GM12878 (cell line): ENCODE measurements around the gene USP15. TPM values are rescaled to one million over a fixed set of nuclear protein-coding genes. Genes with fewer than 3 reads are reported as not detected.

ENCODE experiments used
- ATAC-seq: fragments of 200-7000 bp; cut with Tn5 transposase; 3 replicates; pipeline ENCODE4 v1.9.1; 2020; ENCODE audit warnings: mild to moderate bottlenecking, moderate library complexity
- BruUV-seq: library from RNA; stranded (reverse); fragments of 400-500 nt; replicated peaks from 2 replicates; lab custom pipeline; 2021; lab: Mats Ljungman, UMichigan
- CTCF ChIA-PET: fragments of 300-600 bp; sonication (Branson Sonifier 250); formaldehyde crosslinking; extraction: SDS; loops from one replicate; lab custom pipeline; 2021; ENCODE audit warnings: inconsistent platforms; lab: Yijun Ruan, JAX
- POLR2A ChIA-PET: fragments of 350-600 bp; formaldehyde crosslinking; extraction: SDS; loops from one replicate; lab custom pipeline; 2021; ENCODE audit warnings: inconsistent platforms; lab: Charles Lee
- RAD21 ChIA-PET: fragments of 300-600 bp; sonication (Branson Sonifier 250); formaldehyde crosslinking; loops from one replicate; lab custom pipeline; 2023; ENCODE audit warnings: antibody characterized with exemption; ENCODE audit not compliant: unreplicated experiment; lab: Charles Lee
- SMC1A ChIA-PET: fragments of 300-600 bp; sonication (Branson Sonifier 250); formaldehyde crosslinking; loops from one replicate; lab custom pipeline; 2023; ENCODE audit not compliant: unreplicated experiment, uncharacterized antibody; lab: Charles Lee
- DNase-seq: peaks from one replicate; pipeline ENCODE4 v3.0.0-alpha.2; 2011; ENCODE audit warnings: low read depth, low spot score
- FAIRE-seq: peaks from 3 replicates; lab custom pipeline; 2011; peaks lifted over from hg19 to GRCh38; lab: Jason Lieb, UNC
- H2AFZ ChIP-seq: 2 replicates; pipeline ENCODE4 v1.6.0; 2011; ENCODE audit warnings: low read depth, low read length, control low read depth; ENCODE audit not compliant: control insufficient read depth
- H3K27ac ChIP-seq: 2 replicates; pipeline ENCODE4 v1.5.1; 2011; ENCODE audit warnings: control low read depth; ENCODE audit not compliant: control insufficient read depth, insufficient read depth
- H3K27me3 ChIP-seq, 2 experiments: replicated peaks in 1 of 2; 2 replicates each; pipeline versions ENCODE4 v1.6.0 to v1.6.1; 2011; ENCODE audit warnings: low read length in 1 of 2; ENCODE audit not compliant: control insufficient read depth in 2 of 2, insufficient read depth in 2 of 2
- H3K36me3 ChIP-seq, 2 experiments: 2 replicates each; pipeline ENCODE4 v1.5.1; 2011; ENCODE audit warnings: low read length in 1 of 2; ENCODE audit not compliant: control insufficient read depth in 2 of 2, insufficient read depth in 2 of 2
- H3K4me1 ChIP-seq: 2 replicates; pipeline ENCODE4 v1.6.1; 2011; ENCODE audit warnings: mild to moderate bottlenecking, low read length, moderate library complexity, mixed read lengths; ENCODE audit not compliant: control insufficient read depth, insufficient read depth
- H3K4me2 ChIP-seq: 2 replicates; pipeline ENCODE4 v1.6.0; 2011; ENCODE audit warnings: control low read depth; ENCODE audit not compliant: control insufficient read depth, insufficient read depth
- H3K4me3 ChIP-seq: fragments of 200-600 bp; sonication (generic); 2 replicates; pipeline ENCODE4 v1.5.1; 2016
- H3K79me2 ChIP-seq: 2 replicates; pipeline ENCODE4 v1.6.0; 2011; ENCODE audit warnings: low read length; ENCODE audit not compliant: control insufficient read depth, insufficient read depth
- H3K9ac ChIP-seq: 2 replicates; pipeline ENCODE4 v1.8.0; 2011; ENCODE audit warnings: low read length, control low read depth, mixed read lengths; ENCODE audit not compliant: control insufficient read depth, insufficient read depth
- H3K9me3 ChIP-seq: replicated peaks from 3 replicates; pipeline ENCODE4 v1.5.1; 2011; ENCODE audit warnings: mild to moderate bottlenecking, low read length; ENCODE audit not compliant: control insufficient read depth, insufficient read depth
- H4K20me1 ChIP-seq: 2 replicates; pipeline ENCODE4 v1.6.0; 2011; ENCODE audit not compliant: control insufficient read depth, insufficient read depth
- HSF1 ChIP-seq: fragments of 150-350 bp; IDR thresholded peaks from 2 replicates; pipeline ENCODE4 v1.6.1; 2014; ENCODE audit warnings: mild to moderate bottlenecking, low read depth, low read length
- NBN ChIP-seq: fragments of 450-650 bp; IDR thresholded peaks from 2 replicates; pipeline ENCODE4 v1.6.1; 2016
- SIN3A ChIP-seq: IDR thresholded peaks from 2 replicates; pipeline ENCODE4 v1.6.1; 2012; ENCODE audit warnings: low read depth, low read length, improper control_type of control experiment
- ZBTB4 ChIP-seq: fragments of 450-650 bp; formaldehyde crosslinking; IDR thresholded peaks from 2 replicates; pipeline ENCODE4 v1.4.0; 2022; ENCODE audit warnings: mild to moderate bottlenecking, moderate library complexity
- ZBTB40 ChIP-seq: fragments of 450-650 bp; IDR thresholded peaks from 2 replicates; pipeline ENCODE4 v1.6.1; 2016; ENCODE audit warnings: mild to moderate bottlenecking, moderate library complexity, borderline replicate concordance
- WGBS: methylation state at CpG from one replicate; pipeline ENCODE4 v1.1.6; 2016; ENCODE audit warnings: low lambda C conversion rate; ENCODE audit not compliant: insufficient replicate concordance, insufficient coverage; ENCODE audit errors: missing lambda C conversion rate; 5-methylcytosine and 5-hydroxymethylcytosine counted together
- in situ Hi-C: fragments of 300-500 bp; cut with MboI; formaldehyde crosslinking; loops from 9 replicates; pipeline ENCODE4 v1.14.3; 2018; ENCODE audit warnings: mixed read lengths
- intact Hi-C: fragments of 100-400 bp; cut with micrococcal nuclease; formaldehyde crosslinking; loops from one replicate; pipeline ENCODE4 v1.14.2; 2022; ENCODE audit not compliant: unreplicated experiment
- polyA plus RNA-seq, 11 experiments: library from polyadenylated mRNA; depleted of rRNA in 4 of 11; unstranded in 6 of 11; stranded (reverse) in 5 of 11; fragments of >200 nt; fragmentation: Nextera tagmentation in 4 of 11; fragmentation: Illumina TruSeq in 1 of 11; extraction: Ambion mirVana in 4 of 11; extraction: Trizol in 1 of 11; gene quantifications; 1 replicate in 1 of 11; 2 replicates in 10 of 11; pipeline versions ENCODE4 v1.2.1 to v1.2.3, GENCODE V29; 2011 to 2016; ENCODE audit warnings: inconsistent platforms in 2 of 11, missing spikeins in 2 of 11, low read depth in 1 of 11
- total RNA-seq, 4 experiments: library from RNA; depleted of rRNA in 3 of 4; stranded (reverse); fragments of >200 nt in 3 of 4; fragmentation: Illumina TruSeq in 1 of 4; extraction: Trizol in 1 of 4; gene quantifications; 2 replicates each; pipeline versions ENCODE4 v1.2.1 to v1.2.3, GENCODE V29; 2013 to 2021

Gene USP15
- total and polyA plus RNA-seq, 10 of the 15 experiments (the other 5 are each of a cell fraction or from before 2014, with no cell fraction given): 57.6 to 101 (median 90.2) TPM

GRCh38 chr12:62270872-62271271 is 10.7 kb downstream of the USP15 start:
- Histone ChIP-seq H3K4me1 (peaks cover 15% of the 10 kb centered on the region; the same call in 1 of the 2 replicates), H3K9ac (no peak overlapping the region)
- no peak for ATAC-seq

More at GRCh38 chr12:62270872-62271271, 10.7 kb downstream of the USP15 start:
- no TSS peak for BruUV-seq
- Histone ChIP-seq H4K20me1 (no peaks in the 10 kb centered on the region), H3K9me3 (no peaks in the 10 kb centered on the region; the same call in 2 of the 3 replicates), H3K27me3 (no peaks in the 10 kb centered on the region), H3K36me3 (no peaks in the 10 kb centered on the region; a peak in 2 of 4 replicates), H3K79me2 (peaks cover 98% of the 10 kb centered on the region), H2AFZ (no peak overlapping the region), H3K4me2 (no peak overlapping the region), H3K27ac (no peak overlapping the region), H3K4me3 (no peak overlapping the region)
- intact Hi-C loops (no loop called here), in situ Hi-C loops (no loop called here)
- ChIA-PET POLR2A (no interaction called here), RAD21 (no interaction called here), SMC1A (no interaction called here), CTCF (interaction anchor here (0.7 kb wide), 1 partner anchor 542 kb away, joined by 4 read pairs; no protein-coding TSS in a partner anchor)
- 73% methylated on average over 4 of the region's 4 CpGs for WGBS
- DNase-seq: no peak
- TF ChIP-seq NBN: no peak
- TF ChIP-seq ZBTB4 (CRISPR knock-in tag): no peak
- TF ChIP-seq HSF1: no peak
- TF ChIP-seq ZBTB40: no peak
- TF ChIP-seq SIN3A: no peak
- no peak for FAIRE-seq
